NB4 (cell line): ENCODE results near the gene CLDN18.

Source experiments
- DNase-seq: peaks from one replicate; pipeline ENCODE4 v3.0.0; 2010; ENCODE audit warnings: low read depth
- H3K4me3 ChIP-seq: one replicate; pipeline ENCODE4 v1.5.1; 2011; ENCODE audit warnings: mild to moderate bottlenecking, low read depth, low read length, moderate library complexity
- MYC ChIP-seq: IDR thresholded peaks from 2 replicates; pipeline ENCODE4 v1.6.1; 2011; ENCODE audit warnings: low read depth, low read length
- POLR2A ChIP-seq: IDR thresholded peaks from 2 replicates; pipeline ENCODE4 v1.6.1; 2011; ENCODE audit warnings: mild to moderate bottlenecking; ENCODE audit not compliant: insufficient read length; ENCODE audit errors: extremely low read depth
- TF ChIP-seq, protein P1 (sequence below): IDR thresholded peaks from 2 replicates; pipeline ENCODE4 v1.6.1; 2011; ENCODE audit warnings: low read depth, low read length
- TF ChIP-seq, protein P2 (sequence below): IDR thresholded peaks from one replicate; pipeline ENCODE4 v1.5.1; 2012; ENCODE audit warnings: low read depth, low read length

The CLDN18 gene

DNA sequence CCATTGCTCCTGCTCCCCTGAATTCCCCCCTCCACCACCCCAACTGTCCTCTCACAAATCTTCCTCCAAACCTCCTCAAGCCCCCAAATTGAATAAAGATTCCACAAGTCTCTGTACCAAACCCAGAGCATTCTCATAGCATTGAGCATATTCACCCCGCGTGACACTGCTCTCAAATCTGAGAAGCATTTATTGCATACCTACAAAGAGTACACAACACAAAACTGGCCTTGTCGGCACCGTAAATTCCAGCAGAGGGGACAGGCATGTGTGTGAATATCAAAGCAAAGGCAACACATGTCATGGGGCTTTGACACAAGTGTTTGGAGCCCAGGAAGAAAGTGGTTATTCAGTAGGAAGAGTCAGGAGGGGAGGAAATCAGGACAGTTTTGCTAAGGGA is 2.6 kb downstream of the CLDN18 start:
- TF ChIP-seq, protein P1, sequence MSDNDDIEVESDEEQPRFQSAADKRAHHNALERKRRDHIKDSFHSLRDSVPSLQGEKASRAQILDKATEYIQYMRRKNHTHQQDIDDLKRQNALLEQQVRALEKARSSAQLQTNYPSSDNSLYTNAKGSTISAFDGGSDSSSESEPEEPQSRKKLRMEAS, result no peak
- TF ChIP-seq MYC (no peak), POLR2A (no peak)
- TF ChIP-seq, protein P2, sequence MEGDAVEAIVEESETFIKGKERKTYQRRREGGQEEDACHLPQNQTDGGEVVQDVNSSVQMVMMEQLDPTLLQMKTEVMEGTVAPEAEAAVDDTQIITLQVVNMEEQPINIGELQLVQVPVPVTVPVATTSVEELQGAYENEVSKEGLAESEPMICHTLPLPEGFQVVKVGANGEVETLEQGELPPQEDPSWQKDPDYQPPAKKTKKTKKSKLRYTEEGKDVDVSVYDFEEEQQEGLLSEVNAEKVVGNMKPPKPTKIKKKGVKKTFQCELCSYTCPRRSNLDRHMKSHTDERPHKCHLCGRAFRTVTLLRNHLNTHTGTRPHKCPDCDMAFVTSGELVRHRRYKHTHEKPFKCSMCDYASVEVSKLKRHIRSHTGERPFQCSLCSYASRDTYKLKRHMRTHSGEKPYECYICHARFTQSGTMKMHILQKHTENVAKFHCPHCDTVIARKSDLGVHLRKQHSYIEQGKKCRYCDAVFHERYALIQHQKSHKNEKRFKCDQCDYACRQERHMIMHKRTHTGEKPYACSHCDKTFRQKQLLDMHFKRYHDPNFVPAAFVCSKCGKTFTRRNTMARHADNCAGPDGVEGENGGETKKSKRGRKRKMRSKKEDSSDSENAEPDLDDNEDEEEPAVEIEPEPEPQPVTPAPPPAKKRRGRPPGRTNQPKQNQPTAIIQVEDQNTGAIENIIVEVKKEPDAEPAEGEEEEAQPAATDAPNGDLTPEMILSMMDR, result no peak
- no peak for DNase-seq
- H3K4me3 ChIP-seq, result no peak overlapping the region

DNA sequence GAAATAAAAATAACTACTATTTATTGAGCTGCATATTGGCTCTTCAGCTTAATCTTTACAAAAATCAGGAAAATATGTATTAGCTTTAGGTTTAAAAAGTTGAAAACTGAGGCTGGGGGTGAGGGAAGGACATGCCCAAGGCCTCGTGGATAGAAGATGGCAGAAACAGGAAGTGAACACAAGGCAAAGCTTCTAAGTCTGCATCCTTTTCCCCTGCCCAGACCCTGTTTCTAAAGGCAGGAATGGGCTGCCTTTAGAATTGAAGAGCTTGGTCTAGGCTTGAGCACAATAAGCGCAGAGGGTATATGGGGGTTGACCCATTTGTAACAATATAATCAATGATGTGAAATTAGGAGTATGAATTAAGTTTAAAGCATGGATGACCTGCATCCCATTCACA is 6.1 kb downstream of the CLDN18 start:
- DNase-seq, result no peak
- TF ChIP-seq, protein P2, result no peak
- TF ChIP-seq MYC, result no peak
- TF ChIP-seq, protein P1, result no peak
- TF ChIP-seq POLR2A, result no peak
- no peak overlapping the region for H3K4me3 ChIP-seq

DNA sequence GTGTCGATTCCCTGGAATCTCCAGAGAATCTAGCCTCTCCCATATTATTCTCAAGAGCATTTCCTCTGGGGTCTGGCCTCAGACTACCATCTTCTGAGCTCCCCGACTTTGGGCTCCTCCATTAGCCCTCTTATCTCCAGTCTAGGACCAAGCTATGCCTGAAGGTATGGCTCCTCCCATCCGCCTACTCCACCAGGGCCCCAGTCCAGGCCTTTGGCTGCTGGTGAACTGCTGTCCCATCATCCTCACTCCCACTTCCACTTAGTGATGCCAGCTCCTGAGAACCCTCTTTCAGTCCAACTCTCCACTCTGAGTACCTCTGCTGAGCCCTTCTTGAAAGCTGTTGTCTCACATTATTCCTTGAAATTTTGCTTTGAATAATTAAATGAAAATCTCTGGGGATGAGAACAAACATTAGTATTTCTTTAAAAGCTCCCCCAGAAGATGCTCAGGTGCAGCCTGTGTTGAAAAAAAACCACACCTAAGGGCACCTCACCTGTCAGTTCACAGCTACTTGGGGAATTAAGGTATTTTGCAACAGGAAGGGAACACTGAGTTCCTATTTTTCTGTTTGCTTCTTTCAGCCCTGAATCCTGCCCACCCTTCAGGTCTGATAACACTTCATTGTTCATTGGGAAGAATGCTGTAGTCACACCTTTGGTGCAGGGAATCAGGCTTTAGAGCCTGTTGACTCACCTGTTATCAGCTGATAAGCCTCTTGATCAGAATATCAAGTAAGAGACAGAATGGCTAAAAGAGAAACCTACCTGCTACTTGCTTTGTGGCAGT is 9.5 kb downstream of the CLDN18 start:
- H3K4me3 ChIP-seq, result no peak overlapping the region
- no peak for DNase-seq
- TF ChIP-seq, protein P1, result no peak
- TF ChIP-seq POLR2A, result no peak
- TF ChIP-seq MYC, result no peak

DNA sequence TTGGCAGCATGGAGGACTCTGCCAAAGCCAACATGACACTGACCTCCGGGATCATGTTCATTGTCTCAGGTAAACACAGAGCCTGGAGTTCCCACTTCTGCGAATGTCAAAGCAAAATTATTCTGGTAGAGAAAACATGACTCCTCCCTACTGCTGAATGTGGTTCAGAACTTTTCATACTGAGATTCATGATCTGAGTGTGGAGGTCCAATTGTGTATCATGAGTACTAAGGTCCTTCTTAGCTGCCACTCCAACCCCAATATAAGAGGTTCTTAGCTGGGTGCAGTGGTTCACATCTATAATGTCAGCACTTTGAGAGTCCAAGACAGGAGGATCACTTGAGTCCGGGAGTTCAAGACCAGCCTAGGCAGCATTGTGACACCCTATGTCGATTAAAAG is 13.8 kb downstream of the CLDN18 start:
- TF ChIP-seq MYC, result no peak
- TF ChIP-seq, protein P1, result no peak
- no peak for DNase-seq
- no peak overlapping the region for H3K4me3 ChIP-seq

DNA sequence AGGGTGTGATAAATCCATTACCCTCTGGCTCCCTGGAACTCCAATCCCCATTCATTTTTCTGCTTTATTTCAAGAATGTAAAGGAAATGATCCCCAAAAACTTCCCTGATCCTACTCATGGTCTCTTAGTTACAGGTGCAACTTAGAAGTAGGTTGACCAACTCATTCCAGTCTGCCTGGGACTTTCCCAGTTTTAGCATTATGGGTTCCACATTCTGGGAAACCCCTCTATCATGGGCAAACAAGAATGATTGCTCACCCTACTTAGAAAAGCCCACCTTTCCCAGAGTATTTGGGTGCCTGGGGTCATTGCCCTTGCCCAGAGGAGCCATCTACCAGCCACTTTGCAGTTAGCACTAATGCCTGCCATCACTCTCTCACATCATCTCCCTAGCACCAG is 15.6 kb downstream of the CLDN18 start:
- H3K4me3 ChIP-seq, result no peak overlapping the region

DNA sequence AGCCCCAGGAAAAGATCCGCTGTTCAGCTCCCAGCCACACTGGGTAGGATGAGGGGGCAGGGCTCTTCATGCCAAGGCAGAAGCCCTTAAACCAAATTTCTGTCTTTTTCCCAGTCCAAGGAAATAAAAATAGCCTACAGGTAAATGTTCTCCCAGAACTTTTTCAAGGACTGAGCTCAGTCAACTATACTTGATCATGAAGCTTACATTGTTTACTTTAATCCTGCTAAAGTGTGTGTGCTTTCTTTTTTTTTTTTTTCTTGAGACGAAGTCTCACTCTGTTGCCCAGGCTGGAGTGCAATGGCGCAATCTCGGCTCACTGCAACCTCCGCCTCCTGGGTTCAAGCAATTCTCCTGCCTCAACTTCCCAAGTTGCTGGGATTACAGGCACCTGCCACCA is 17.9 kb downstream of the CLDN18 start:
- TF ChIP-seq POLR2A (no peak), MYC (no peak)
- TF ChIP-seq, protein P1, result no peak
- TF ChIP-seq, protein P2, result no peak
- DNase-seq, result no peak
- H3K4me3 ChIP-seq, result no peak overlapping the region

More for the DNA sequence above, 15.6 kb downstream of the CLDN18 start:
- no peak for DNase-seq
- TF ChIP-seq, protein P1, result no peak
- TF ChIP-seq, protein P2, result no peak
- no peak for TF ChIP-seq POLR2A
- TF ChIP-seq MYC, result no peak

DNA sequence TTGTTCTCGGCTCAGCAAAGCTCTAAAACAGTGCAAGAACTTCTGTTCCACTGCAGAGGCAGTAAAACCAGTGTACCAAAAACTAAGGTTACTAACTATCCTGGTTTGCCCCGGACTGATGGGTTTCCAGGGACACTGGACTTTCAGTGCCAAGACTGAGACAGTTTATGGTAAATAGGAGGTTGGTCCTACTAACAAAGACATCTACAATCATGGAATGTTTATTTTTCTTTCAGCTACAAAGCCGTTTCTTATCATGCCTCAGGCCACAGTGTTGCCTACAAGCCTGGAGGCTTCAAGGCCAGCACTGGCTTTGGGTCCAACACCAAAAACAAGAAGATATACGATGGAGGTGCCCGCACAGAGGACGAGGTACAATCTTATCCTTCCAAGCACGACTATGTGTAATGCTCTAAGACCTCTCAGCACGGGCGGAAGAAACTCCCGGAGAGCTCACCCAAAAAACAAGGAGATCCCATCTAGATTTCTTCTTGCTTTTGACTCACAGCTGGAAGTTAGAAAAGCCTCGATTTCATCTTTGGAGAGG is 20.8 kb downstream of the CLDN18 start:
- no peak overlapping the region for H3K4me3 ChIP-seq
- DNase-seq, result no peak
- TF ChIP-seq MYC (no peak), POLR2A (no peak)
- TF ChIP-seq, protein P2, result no peak
- TF ChIP-seq, protein P1, result no peak
